NT2/D1 (cell line): ENCODE results near the gene ASB4.

Experiments used
- YY1 ChIP-seq: IDR thresholded peaks from 2 replicates; pipeline ENCODE4 v1.6.1; 2011; ENCODE audit not compliant: insufficient read length, insufficient read depth
- ZNF274 ChIP-seq: IDR thresholded peaks from 2 replicates; pipeline ENCODE4 v1.6.1; 2011; ENCODE audit warnings: mild to moderate bottlenecking, low read depth, low read length

GRCh38 chr7:95584769-95585425 is 99.2 kb downstream of the ASB4 start:
- no peak for TF ChIP-seq YY1
- TF ChIP-seq ZNF274 = no peak
